Astrocyte (in vitro differentiated cells and primary cell): Measurements from ENCODE around the gene CD164. TPM values are rescaled to one million over a fixed set of nuclear protein-coding genes. Genes with fewer than 3 reads are reported as not detected.

ENCODE experiments used
- DNase-seq: peaks from one replicate; pipeline ENCODE4 v3.0.0-alpha.2; 2010; ENCODE audit warnings: low read depth
- FAIRE-seq: peaks from 2 replicates; lab custom pipeline; 2011; peaks lifted over from hg19 to GRCh38; lab: Jason Lieb, UNC
- H2AFZ ChIP-seq: 2 replicates; pipeline ENCODE4 v1.6.0; 2012; ENCODE audit warnings: low read depth, low read length, inconsistent platforms
- H3K27ac ChIP-seq: 2 replicates; pipeline ENCODE4 v1.5.1; 2011; ENCODE audit warnings: low read depth, low read length, inconsistent platforms
- H3K27me3 ChIP-seq: 2 replicates; pipeline ENCODE4 v1.6.0; 2011; ENCODE audit warnings: low read length, inconsistent platforms; ENCODE audit not compliant: insufficient read depth
- H3K36me3 ChIP-seq: 2 replicates; pipeline ENCODE4 v1.5.1; 2011; ENCODE audit warnings: low read length, inconsistent platforms; ENCODE audit not compliant: insufficient read depth
- H3K4me1 ChIP-seq: 2 replicates; pipeline ENCODE4 v1.5.1; 2011; ENCODE audit warnings: low read length, inconsistent platforms; ENCODE audit not compliant: insufficient read depth
- H3K4me2 ChIP-seq: 2 replicates; pipeline ENCODE4 v1.6.0; 2012; ENCODE audit warnings: low read length, inconsistent platforms
- H3K4me3 ChIP-seq: 2 replicates; pipeline ENCODE4 v1.5.1; 2011; ENCODE audit warnings: low read depth, mild to moderate bottlenecking, low read length, inconsistent platforms; ENCODE audit not compliant: insufficient read depth
- H3K79me2 ChIP-seq: 2 replicates; pipeline ENCODE4 v1.6.0; 2012; ENCODE audit warnings: mild to moderate bottlenecking, low read length, inconsistent platforms; ENCODE audit not compliant: insufficient read depth
- H3K9ac ChIP-seq: 2 replicates; pipeline ENCODE4 v1.6.0; 2012; ENCODE audit warnings: mild to moderate bottlenecking, low read length, inconsistent platforms
- H3K9me3 ChIP-seq: 2 replicates; pipeline ENCODE4 v1.5.1; 2012; ENCODE audit warnings: low read depth, mild to moderate bottlenecking, low read length, inconsistent platforms; ENCODE audit not compliant: insufficient read depth
- H4K20me1 ChIP-seq: 2 replicates; pipeline ENCODE4 v1.6.0; 2012; ENCODE audit warnings: low read length, inconsistent platforms; ENCODE audit not compliant: insufficient read depth
- H3K27ac Mint-ChIP-seq: one replicate; pipeline ENCODE4 v1.8.0; 2021; ENCODE audit warnings: mild to moderate bottlenecking, mixed read lengths; ENCODE audit not compliant: unreplicated experiment
- H3K27me3 Mint-ChIP-seq: one replicate; pipeline ENCODE4 v1.8.0; 2021; ENCODE audit warnings: low read depth, mixed read lengths; ENCODE audit not compliant: unreplicated experiment
- H3K36me3 Mint-ChIP-seq: one replicate; pipeline ENCODE4 v1.8.0; 2021; ENCODE audit warnings: low read depth, mixed read lengths; ENCODE audit not compliant: unreplicated experiment
- H3K4me1 Mint-ChIP-seq: one replicate; pipeline ENCODE4 v1.8.0; 2021; ENCODE audit warnings: low read depth, mixed read lengths; ENCODE audit not compliant: unreplicated experiment
- H3K4me3 Mint-ChIP-seq: one replicate; pipeline ENCODE4 v1.8.0; 2021; ENCODE audit warnings: mild to moderate bottlenecking, moderate library complexity, mixed read lengths; ENCODE audit not compliant: unreplicated experiment
- H3K9me3 Mint-ChIP-seq: one replicate; pipeline ENCODE4 v1.8.0; 2021; ENCODE audit warnings: mild to moderate bottlenecking, mixed read lengths; ENCODE audit not compliant: unreplicated experiment
- EZH2 ChIP-seq: IDR thresholded peaks from 2 replicates; pipeline ENCODE4 v1.6.1; 2012; ENCODE audit warnings: mild to moderate bottlenecking, low read length, inconsistent platforms; ENCODE audit not compliant: insufficient read depth
- total RNA-seq: library from RNA; stranded (reverse); gene quantifications from 2 replicates; pipeline ENCODE4 v1.2.1, GENCODE V29; 2021
- TF ChIP-seq, protein P1 (sequence below): IDR thresholded peaks from 2 replicates; pipeline ENCODE4 v1.5.1; 2011; ENCODE audit warnings: low read depth, mild to moderate bottlenecking, inconsistent platforms, low read length, moderate library complexity; ENCODE audit not compliant: insufficient read depth

CD164 gene
- total RNA-seq, 1 donor from 2014 or later = 345 TPM

DNA sequence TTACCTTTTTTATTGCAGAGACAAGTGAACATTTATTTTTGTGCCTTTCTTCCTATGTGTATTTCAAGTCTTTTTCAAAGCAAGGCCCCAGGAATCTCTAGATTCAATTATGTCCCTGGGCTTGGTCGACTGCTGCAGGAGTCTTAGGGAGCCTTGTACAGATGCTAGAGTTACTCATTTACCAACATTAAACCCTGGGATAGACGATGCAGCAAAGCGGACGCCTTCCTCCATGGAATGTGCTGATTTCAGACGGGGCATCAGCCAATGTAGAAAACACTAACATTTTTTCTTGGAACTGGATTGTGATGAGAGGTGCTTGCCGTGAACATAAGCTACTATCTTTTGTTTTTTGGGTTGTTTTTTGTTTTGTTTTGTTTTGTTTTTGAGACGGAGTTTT is 55.9 kb downstream of the CD164 start:
- DNase-seq (no peak), FAIRE-seq (no peak)
- H4K20me1 ChIP-seq = no peaks in the 10 kb centered on the region
- no peak overlapping the region for H3K27ac ChIP-seq
- no peaks in the 10 kb centered on the region for H3K4me1 ChIP-seq
- H3K9ac ChIP-seq = no peak overlapping the region
- Mint-ChIP-seq H3K27ac (no peak overlapping the region), H3K36me3 (no peaks in the 10 kb centered on the region), H3K4me3 (no peak overlapping the region), H3K4me1 (no peaks in the 10 kb centered on the region), H3K9me3 (no peaks in the 10 kb centered on the region), H3K27me3 (no peaks in the 10 kb centered on the region)
- no peak overlapping the region for H2AFZ ChIP-seq
- H3K4me2 ChIP-seq = no peak overlapping the region
- no peak for TF ChIP-seq EZH2
- TF ChIP-seq, protein P1, sequence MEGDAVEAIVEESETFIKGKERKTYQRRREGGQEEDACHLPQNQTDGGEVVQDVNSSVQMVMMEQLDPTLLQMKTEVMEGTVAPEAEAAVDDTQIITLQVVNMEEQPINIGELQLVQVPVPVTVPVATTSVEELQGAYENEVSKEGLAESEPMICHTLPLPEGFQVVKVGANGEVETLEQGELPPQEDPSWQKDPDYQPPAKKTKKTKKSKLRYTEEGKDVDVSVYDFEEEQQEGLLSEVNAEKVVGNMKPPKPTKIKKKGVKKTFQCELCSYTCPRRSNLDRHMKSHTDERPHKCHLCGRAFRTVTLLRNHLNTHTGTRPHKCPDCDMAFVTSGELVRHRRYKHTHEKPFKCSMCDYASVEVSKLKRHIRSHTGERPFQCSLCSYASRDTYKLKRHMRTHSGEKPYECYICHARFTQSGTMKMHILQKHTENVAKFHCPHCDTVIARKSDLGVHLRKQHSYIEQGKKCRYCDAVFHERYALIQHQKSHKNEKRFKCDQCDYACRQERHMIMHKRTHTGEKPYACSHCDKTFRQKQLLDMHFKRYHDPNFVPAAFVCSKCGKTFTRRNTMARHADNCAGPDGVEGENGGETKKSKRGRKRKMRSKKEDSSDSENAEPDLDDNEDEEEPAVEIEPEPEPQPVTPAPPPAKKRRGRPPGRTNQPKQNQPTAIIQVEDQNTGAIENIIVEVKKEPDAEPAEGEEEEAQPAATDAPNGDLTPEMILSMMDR = no peak
- no peaks in the 10 kb centered on the region for H3K36me3 ChIP-seq
- no peaks in the 10 kb centered on the region for H3K9me3 ChIP-seq
- H3K27me3 ChIP-seq = no peaks in the 10 kb centered on the region
- no peak overlapping the region for H3K4me3 ChIP-seq
- H3K79me2 ChIP-seq = no peaks in the 10 kb centered on the region

DNA sequence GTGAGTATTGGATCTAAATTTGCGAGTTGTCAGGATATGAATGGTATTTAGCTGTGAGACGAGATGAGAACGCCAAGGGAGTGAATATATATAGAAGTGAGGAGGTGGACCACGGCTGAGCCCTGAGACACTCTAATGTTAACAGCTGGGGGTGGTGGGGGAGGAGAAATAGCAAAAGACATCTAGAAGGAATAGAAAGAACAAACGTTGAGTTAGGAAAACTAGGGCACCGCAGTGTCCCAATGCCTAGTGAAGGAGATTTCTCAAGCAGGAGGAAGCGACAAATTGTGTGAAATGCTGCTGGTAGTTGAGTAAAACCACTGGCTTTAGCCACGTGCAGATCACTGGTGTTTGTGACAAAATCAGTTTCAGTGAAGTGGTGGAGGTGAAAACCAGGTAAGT is 56.9 kb downstream of the CD164 start:
- TF ChIP-seq EZH2 = no peak
- TF ChIP-seq, protein P1 = no peak
- no peaks in the 10 kb centered on the region for H3K4me1 ChIP-seq
- H3K27me3 ChIP-seq = no peaks in the 10 kb centered on the region
- no peaks in the 10 kb centered on the region for H4K20me1 ChIP-seq
- no peak overlapping the region for H3K27ac ChIP-seq
- no peaks in the 10 kb centered on the region for H3K36me3 ChIP-seq
- FAIRE-seq (no peak), DNase-seq (no peak)
- Mint-ChIP-seq H3K36me3 (no peaks in the 10 kb centered on the region), H3K27ac (no peak overlapping the region), H3K4me3 (no peak overlapping the region), H3K9me3 (no peaks in the 10 kb centered on the region), H3K27me3 (no peaks in the 10 kb centered on the region), H3K4me1 (no peaks in the 10 kb centered on the region)
- H3K4me3 ChIP-seq = no peak overlapping the region
- H3K79me2 ChIP-seq = no peaks in the 10 kb centered on the region
- no peak overlapping the region for H2AFZ ChIP-seq
- H3K4me2 ChIP-seq = no peak overlapping the region
- H3K9me3 ChIP-seq = no peaks in the 10 kb centered on the region
- H3K9ac ChIP-seq = no peak overlapping the region

DNA sequence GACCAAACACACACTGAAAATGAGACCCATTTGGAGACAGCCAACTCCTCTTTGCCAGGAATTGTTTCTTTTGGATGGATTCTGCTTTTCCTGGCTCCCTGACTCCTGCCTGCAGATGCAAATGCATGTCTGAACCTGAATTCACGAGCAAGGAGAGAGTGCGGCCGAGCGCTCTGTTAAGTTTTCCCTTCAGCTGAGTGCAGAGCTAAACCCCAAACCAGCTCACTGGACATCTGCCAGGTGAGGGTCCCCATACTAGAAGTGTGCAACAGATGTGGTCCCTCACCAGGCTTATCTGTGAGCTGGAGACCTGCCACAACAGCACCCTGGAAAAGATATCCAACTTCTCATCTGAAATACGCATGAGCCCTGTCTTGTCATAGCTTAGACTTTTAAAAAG is 59.0 kb downstream of the CD164 start:
- H3K36me3 ChIP-seq = no peaks in the 10 kb centered on the region
- no peak for TF ChIP-seq EZH2
- TF ChIP-seq, protein P1 = no peak
- no peak overlapping the region for H3K4me3 ChIP-seq
- no peak overlapping the region for H3K4me3 Mint-ChIP-seq
- H3K9ac ChIP-seq = no peak overlapping the region
- H3K9me3 ChIP-seq = no peaks in the 10 kb centered on the region
- H3K4me1 ChIP-seq = no peaks in the 10 kb centered on the region
- FAIRE-seq (no peak), DNase-seq (no peak)
- H3K79me2 ChIP-seq = no peaks in the 10 kb centered on the region
- no peak overlapping the region for H3K27ac ChIP-seq
- no peaks in the 10 kb centered on the region for H3K27me3 Mint-ChIP-seq
- no peaks in the 10 kb centered on the region for H4K20me1 ChIP-seq
- H2AFZ ChIP-seq = no peak overlapping the region
- no peaks in the 10 kb centered on the region for H3K27me3 ChIP-seq
- H3K27ac Mint-ChIP-seq = no peak overlapping the region
- H3K36me3 Mint-ChIP-seq = peaks cover 1% of the 10 kb centered on the region
- no peaks in the 10 kb centered on the region for H3K9me3 Mint-ChIP-seq
- no peak overlapping the region for H3K4me2 ChIP-seq
- H3K4me1 Mint-ChIP-seq = peaks cover 5% of the 10 kb centered on the region
